Activated CD4-positive, CD25-positive, alpha-beta regulatory T cell treated with anti-CD3 and anti-CD28 coated beads, Interleukin-2, amount 50 U/mL, for 16 hours (primary cell): ENCODE results near the gene DTNB.
"Not testable (repeated sequence)": the region's sequence is repeated elsewhere in the genome, so short reads cannot be mapped to it uniquely, and the experiment has no call there.

ENCODE experiments used
- DNase-seq: peaks from one replicate; pipeline ENCODE4 v3.0.0-alpha.2; 2020; ENCODE audit warnings: low read depth, low spot score

DTNB gene

GRCh38 chr2:25684577-25685473 is 11.4 kb upstream of the DTNB start:
- no peak for DNase-seq

- DNase-seq, result no peak
These were observed 8.7 kb upstream of the DTNB start for GRCh38 chr2:25682082-25682481.

GRCh38 chr2:25677877-25678276 is 4.5 kb upstream of the DTNB start:
- DNase-seq, result no peak

- no peak for DNase-seq
These were observed 643 bp upstream of the DTNB start for GRCh38 chr2:25674077-25674362.

GRCh38 chr2:25672494-25673299 is 680 bp downstream of the DTNB start:
- DNase-seq, result peak; percentile 40

- DNase-seq, result no peak
These were observed 1.8 kb downstream of the DTNB start for GRCh38 chr2:25671622-25672021.

- DNase-seq, result no peak
These were observed 3.9 kb downstream of the DTNB start for GRCh38 chr2:25669520-25669919.

- no peak for DNase-seq
These were observed 7.2 kb downstream of the DTNB start for GRCh38 chr2:25666218-25666617.

GRCh38 chr2:25665429-25665828 is 7.9 kb downstream of the DTNB start:
- DNase-seq, result not testable (repeated sequence)

GRCh38 chr2:25664965-25665307 is 8.4 kb downstream of the DTNB start:
- no peak for DNase-seq

GRCh38 chr2:25664183-25664964 is 9.0 kb downstream of the DTNB start:
- no peak for DNase-seq

- DNase-seq, result no peak
These were observed 18.1 kb downstream of the DTNB start for GRCh38 chr2:25655316-25655715.

- no peak for DNase-seq
These were observed 18.6 kb downstream of the DTNB start for GRCh38 chr2:25654801-25655200.

GRCh38 chr2:25651782-25652455 is 21.5 kb downstream of the DTNB start:
- DNase-seq, result no peak

GRCh38 chr2:25651066-25651465 is 22.3 kb downstream of the DTNB start:
- no peak for DNase-seq

GRCh38 chr2:25650256-25650655 is 23.1 kb downstream of the DTNB start:
- no peak for DNase-seq

GRCh38 chr2:25649786-25650185 is 23.6 kb downstream of the DTNB start:
- no peak for DNase-seq

- no peak for DNase-seq
These were observed 31.1 kb downstream of the DTNB start for GRCh38 chr2:25642298-25642697.

GRCh38 chr2:25639696-25640095 is 33.7 kb downstream of the DTNB start:
- DNase-seq, result no peak

- no peak for DNase-seq
These were observed 34.2 kb downstream of the DTNB start for GRCh38 chr2:25639131-25639530.

GRCh38 chr2:25635797-25636196 is 37.6 kb downstream of the DTNB start:
- no peak for DNase-seq

GRCh38 chr2:25633801-25634200 is 39.6 kb downstream of the DTNB start:
- not testable (repeated sequence) for DNase-seq
